IMR-90 (cell line): ENCODE results near the gene PRDM5. TPM values are rescaled to one million over a fixed set of nuclear protein-coding genes. Genes with fewer than 3 reads are reported as not detected.

Experiments
- ATAC-seq: fragments of 200-7000 bp; cut with Tn5 transposase; 2 replicates; pipeline ENCODE4 v1.9.1; 2020; ENCODE audit warnings: low read depth, mild to moderate bottlenecking, moderate library complexity
- BruUV-seq: library from RNA; stranded (reverse); fragments of 400-500 nt; replicated peaks from 2 replicates; lab custom pipeline; 2021; lab: Mats Ljungman, UMichigan
- CTCF ChIA-PET: fragments of 300-600 bp; formaldehyde crosslinking; extraction: SDS; loops from one replicate; lab custom pipeline; 2021; ENCODE audit warnings: antibody characterized with exemption; lab: Yijun Ruan, JAX
- POLR2A ChIA-PET: fragments of 300-600 bp; sonication (Branson Sonifier 250); formaldehyde crosslinking; loops from one replicate; lab custom pipeline; 2022; ENCODE audit warnings: antibody characterized with exemption; ENCODE audit not compliant: unreplicated experiment; lab: Charles Lee
- DNase-seq: peaks from one replicate; pipeline ENCODE4 v3.0.0; 2013
- H2AFZ ChIP-seq: replicated peaks from 2 replicates; pipeline ENCODE3; 2013; ENCODE audit warnings: low read length, mild to moderate bottlenecking; ENCODE audit not compliant: poor library complexity
- H2AK5ac ChIP-seq: 2 replicates; pipeline ENCODE4 v1.6.1; 2013; ENCODE audit warnings: low read depth, low read length, inconsistent platforms
- H2AK9ac ChIP-seq: replicated peaks from 2 replicates; pipeline ENCODE3; 2013; ENCODE audit warnings: mild to moderate bottlenecking, low read depth, low read length, moderate library complexity; ENCODE audit not compliant: poor library complexity
- H2BK120ac ChIP-seq: 2 replicates; pipeline ENCODE4 v1.6.1; 2013; ENCODE audit warnings: low read depth, low read length, inconsistent platforms
- H2BK15ac ChIP-seq: 3 replicates; pipeline ENCODE4 v1.6.1; 2013; ENCODE audit warnings: low read depth, low read length, inconsistent platforms
- H2BK20ac ChIP-seq: 2 replicates; pipeline ENCODE4 v1.6.1; 2013; ENCODE audit warnings: low read depth, mild to moderate bottlenecking, inconsistent platforms, low read length, moderate library complexity
- H2BK5ac ChIP-seq: 2 replicates; pipeline ENCODE4 v1.6.1; 2013; ENCODE audit warnings: mild to moderate bottlenecking, low read depth, low read length, inconsistent platforms; ENCODE audit not compliant: poor library complexity, severe bottlenecking
- H3K14ac ChIP-seq: replicated peaks from 2 replicates; pipeline ENCODE4 v1.6.1; 2013; ENCODE audit warnings: low read depth, low read length, inconsistent platforms
- H3K18ac ChIP-seq: 2 replicates; pipeline ENCODE4 v1.6.1; 2013; ENCODE audit warnings: low read depth, low read length, control low read depth
- H3K23ac ChIP-seq: 2 replicates; pipeline ENCODE4 v1.6.1; 2013; ENCODE audit warnings: low read depth, low read length, inconsistent platforms
- H3K27ac ChIP-seq: 2 replicates; pipeline ENCODE4 v1.5.1; 2013; ENCODE audit warnings: mild to moderate bottlenecking, control low read depth, low read length; ENCODE audit not compliant: insufficient read depth
- H3K27me3 ChIP-seq: 2 replicates; pipeline ENCODE4 v1.6.1; 2013; ENCODE audit warnings: low read length; ENCODE audit not compliant: control insufficient read depth, insufficient read depth
- H3K36me3 ChIP-seq: 2 replicates; pipeline ENCODE4 v1.6.1; 2013; ENCODE audit warnings: low read length, mixed read lengths; ENCODE audit not compliant: control insufficient read depth, insufficient read depth
- H3K4ac ChIP-seq: 2 replicates; pipeline ENCODE4 v1.6.1; 2013; ENCODE audit warnings: low read depth, low read length, inconsistent platforms
- H3K4me1 ChIP-seq: 2 replicates; pipeline ENCODE4 v1.6.1; 2013; ENCODE audit warnings: low read length, mixed read lengths; ENCODE audit not compliant: control insufficient read depth, insufficient read depth
- H3K4me2 ChIP-seq: 2 replicates; pipeline ENCODE4 v1.6.1; 2013; ENCODE audit warnings: low read depth, mild to moderate bottlenecking, control low read depth, low read length, moderate library complexity
- H3K4me3 ChIP-seq: 2 replicates; pipeline ENCODE4 v1.5.1; 2013; ENCODE audit warnings: low read depth, mild to moderate bottlenecking, control low read depth, low read length, moderate library complexity; ENCODE audit not compliant: insufficient read depth
- H3K56ac ChIP-seq: 2 replicates; pipeline ENCODE4 v1.6.1; 2013; ENCODE audit warnings: low read length, inconsistent platforms; ENCODE audit not compliant: insufficient read depth; ENCODE audit errors: extremely low read depth
- H3K79me1 ChIP-seq, 2 experiments: 2 replicates each; pipeline ENCODE4 v1.6.1; 2013; ENCODE audit warnings: low read length in 2 of 2, inconsistent platforms in 1 of 2, low read depth in 1 of 2
- H3K9ac ChIP-seq: 2 replicates; pipeline ENCODE4 v1.6.1; 2013; ENCODE audit warnings: low read depth, low read length, control low read depth
- H3K9me1 ChIP-seq: 2 replicates; pipeline ENCODE4 v1.6.1; 2013; ENCODE audit warnings: low read length, inconsistent platforms; ENCODE audit not compliant: insufficient read depth
- H3K9me3 ChIP-seq: 2 replicates; pipeline ENCODE4 v1.6.1; 2013; ENCODE audit warnings: low read length; ENCODE audit not compliant: control insufficient read depth, insufficient read depth
- H4K20me1 ChIP-seq: 2 replicates; pipeline ENCODE4 v1.6.1; 2013; ENCODE audit warnings: low read length, inconsistent platforms; ENCODE audit not compliant: insufficient read depth
- H4K5ac ChIP-seq: 2 replicates; pipeline ENCODE4 v1.6.1; 2013; ENCODE audit warnings: mild to moderate bottlenecking, low read depth, low read length, control low read depth
- H4K8ac ChIP-seq, 2 experiments: 2 replicates each; pipeline ENCODE4 v1.6.1; 2013; ENCODE audit warnings: low read depth in 2 of 2, low read length in 2 of 2, control low read depth in 1 of 2, inconsistent platforms in 1 of 2
- H4K91ac ChIP-seq: 2 replicates; pipeline ENCODE4 v1.6.1; 2013; ENCODE audit warnings: low read depth, low read length, inconsistent platforms; ENCODE audit not compliant: insufficient read depth
- BHLHE40 ChIP-seq: fragments of 150-350 bp; IDR thresholded peaks from 2 replicates; pipeline ENCODE4 v1.6.1; 2016; ENCODE audit warnings: mild to moderate bottlenecking, low read depth, low read length
- CEBPB ChIP-seq: IDR thresholded peaks from 2 replicates; pipeline ENCODE4 v1.6.1; 2012; ENCODE audit warnings: low read depth, low read length, improper control_type of control experiment
- CHD1 ChIP-seq: IDR thresholded peaks from 2 replicates; pipeline ENCODE4 v1.6.1; 2012; ENCODE audit warnings: low read depth, low read length, improper control_type of control experiment
- FOS ChIP-seq: fragments of 150-350 bp; IDR thresholded peaks from 2 replicates; pipeline ENCODE4 v1.6.1; 2016; ENCODE audit warnings: low read depth, low read length
- MAFK ChIP-seq: IDR thresholded peaks from 2 replicates; pipeline ENCODE4 v1.6.1; 2012; ENCODE audit warnings: low read depth, low read length, improper control_type of control experiment
- MAZ ChIP-seq: IDR thresholded peaks from 2 replicates; pipeline ENCODE4 v1.6.1; 2012; ENCODE audit warnings: low read depth, mild to moderate bottlenecking, low read length, improper control_type of control experiment, moderate library complexity, borderline replicate concordance
- MXI1 ChIP-seq: IDR thresholded peaks from 2 replicates; pipeline ENCODE4 v1.6.1; 2012; ENCODE audit warnings: low read depth, mild to moderate bottlenecking, low read length, moderate library complexity, borderline replicate concordance
- NFE2L2 ChIP-seq: fragments of 150-350 bp; IDR thresholded peaks from 2 replicates; pipeline ENCODE4 v1.6.1; 2016; ENCODE audit warnings: low read depth, mild to moderate bottlenecking, low read length
- POLR2A ChIP-seq: IDR thresholded peaks from 2 replicates; pipeline ENCODE4 v1.6.1; 2012; ENCODE audit warnings: mild to moderate bottlenecking, low read depth, low read length
- RAD21 ChIP-seq: IDR thresholded peaks from 2 replicates; pipeline ENCODE4 v1.6.1; 2012; ENCODE audit warnings: low read length, improper control_type of control experiment
- RCOR1 ChIP-seq: IDR thresholded peaks from 2 replicates; pipeline ENCODE4 v1.6.1; 2012; ENCODE audit warnings: mild to moderate bottlenecking, low read length, improper control_type of control experiment; ENCODE audit not compliant: insufficient replicate concordance
- RFX5 ChIP-seq: IDR thresholded peaks from 2 replicates; pipeline ENCODE4 v1.8.0; 2012; ENCODE audit warnings: low read depth, mild to moderate bottlenecking, low read length, moderate library complexity
- SMC3 ChIP-seq: fragments of 150-350 bp; IDR thresholded peaks from 2 replicates; pipeline ENCODE4 v1.6.1; 2016; ENCODE audit warnings: low read depth, mild to moderate bottlenecking, antibody characterized with exemption, low read length, moderate library complexity
- WGBS, 2 experiments: methylation state at CpG; one replicate each; pipeline versions ENCODE4 v1.1.5 to v1.1.7; 2013; ENCODE audit warnings: missing lambda C conversion rate in 2 of 2; ENCODE audit not compliant: insufficient read length in 1 of 2; ENCODE audit errors: extremely low coverage in 2 of 2; 5-methylcytosine and 5-hydroxymethylcytosine counted together
- dilution Hi-C: fragments of 300-500 bp; cut with HindIII; formaldehyde crosslinking; loops from one replicate; pipeline ENCODE4 v1.14.3; 2018; ENCODE audit warnings: low sequenced_read_pairs; ENCODE audit not compliant: unreplicated experiment
- in situ Hi-C: fragments of 300-500 bp; cut with MboI; formaldehyde crosslinking; loops from 3 replicates; pipeline ENCODE4 v1.14.3; 2019; ENCODE audit warnings: low sequenced_read_pairs, inconsistent platforms, mixed read lengths
- intact Hi-C: fragments of 100-400 bp; cut with micrococcal nuclease; formaldehyde crosslinking; loops from 2 replicates; pipeline ENCODE4 v1.10.0; 2022
- polyA plus RNA-seq, 3 experiments: library from polyadenylated mRNA; depleted of rRNA; stranded (reverse); fragments of >200 nt; gene quantifications; 2 replicates each; pipeline ENCODE4 v1.2.3, GENCODE V29; 2012; ENCODE audit warnings: low replicate concordance in 1 of 3
- total RNA-seq: library from RNA; depleted of rRNA; stranded (reverse); fragments of >200 nt; gene quantifications from 2 replicates; pipeline ENCODE4 v1.2.3, GENCODE V29; 2012
- TF ChIP-seq, protein P1 (sequence below): conservative IDR thresholded peaks from 2 replicates; pipeline ENCODE4 v1.5.1; 2012; ENCODE audit warnings: mild to moderate bottlenecking, low read depth, low read length, improper control_type of control experiment
- TF ChIP-seq, protein P2 (sequence below): fragments of 150-350 bp; IDR thresholded peaks from 2 replicates; pipeline ENCODE4 v1.6.1; 2017; ENCODE audit warnings: mild to moderate bottlenecking, antibody characterized with exemption, low read length, low read depth
- TF ChIP-seq, protein P3 (sequence below): fragments of 150-350 bp; IDR thresholded peaks from 2 replicates; pipeline ENCODE4 v1.6.1; 2016; ENCODE audit warnings: low read depth, mild to moderate bottlenecking, low read length, moderate library complexity, borderline replicate concordance

The PRDM5 gene
- total and polyA plus RNA-seq, 2 of the 4 experiments (the other 2 are of a cell fraction): 4.1 to 10.8 TPM

DNA sequence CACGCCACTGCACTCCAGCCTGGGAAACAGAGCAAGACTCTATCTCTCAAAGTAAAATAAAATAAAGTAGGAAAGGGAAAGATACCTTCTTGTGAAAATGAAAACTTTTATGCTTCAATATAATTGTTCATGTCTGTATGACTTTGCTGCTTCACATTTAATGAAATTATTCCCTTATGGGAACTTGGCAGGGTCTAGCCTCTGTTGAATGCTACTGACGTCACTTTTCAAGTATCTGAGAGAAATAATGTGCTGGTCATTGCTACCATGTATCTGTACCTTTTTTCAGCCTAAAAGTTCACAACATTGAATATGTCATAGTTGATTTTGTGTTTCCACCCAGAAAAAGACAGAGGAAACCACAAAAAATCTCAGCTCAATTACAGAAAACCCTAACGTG, 65.2 kb downstream of the PRDM5 start:
- no CpG with 5 or more reads among the region's 3 CpGs for WGBS, 2 experiments
- Histone ChIP-seq H3K4me2 (no peak overlapping the region), H3K36me3 (no peaks in the 10 kb centered on the region), H3K56ac (no peak overlapping the region), H4K5ac (no peak overlapping the region), H3K4me3 (no peak overlapping the region), H3K14ac (no peak overlapping the region), H3K27me3 (no peaks in the 10 kb centered on the region), H4K8ac (no peak overlapping the region), H3K9me1 (no peaks in the 10 kb centered on the region), H3K9ac (no peak overlapping the region), H3K27ac (no peak overlapping the region), H2BK20ac (no peak overlapping the region), H2BK5ac (no peak overlapping the region), H2AK5ac (no peak overlapping the region), H3K23ac (no peak overlapping the region), H4K91ac (no peak overlapping the region), H2AK9ac (no peak overlapping the region), H2BK15ac (no peak overlapping the region), H3K4me1 (peaks cover 6% of the 10 kb centered on the region), H4K20me1 (no peaks in the 10 kb centered on the region), H3K79me1 (peaks cover 0 to 3% of the 10 kb centered on the region in 2 experiments; a peak in 1 of 4 replicates), H2AFZ (no peak overlapping the region), H3K9me3 (no peaks in the 10 kb centered on the region), H3K4ac (no peak overlapping the region), H2BK120ac (no peak overlapping the region), H3K18ac (no peak overlapping the region)
- dilution Hi-C loops (no loop called here), in situ Hi-C loops (no loop called here), intact Hi-C loops (no loop called here)
- TF ChIP-seq, protein P1, sequence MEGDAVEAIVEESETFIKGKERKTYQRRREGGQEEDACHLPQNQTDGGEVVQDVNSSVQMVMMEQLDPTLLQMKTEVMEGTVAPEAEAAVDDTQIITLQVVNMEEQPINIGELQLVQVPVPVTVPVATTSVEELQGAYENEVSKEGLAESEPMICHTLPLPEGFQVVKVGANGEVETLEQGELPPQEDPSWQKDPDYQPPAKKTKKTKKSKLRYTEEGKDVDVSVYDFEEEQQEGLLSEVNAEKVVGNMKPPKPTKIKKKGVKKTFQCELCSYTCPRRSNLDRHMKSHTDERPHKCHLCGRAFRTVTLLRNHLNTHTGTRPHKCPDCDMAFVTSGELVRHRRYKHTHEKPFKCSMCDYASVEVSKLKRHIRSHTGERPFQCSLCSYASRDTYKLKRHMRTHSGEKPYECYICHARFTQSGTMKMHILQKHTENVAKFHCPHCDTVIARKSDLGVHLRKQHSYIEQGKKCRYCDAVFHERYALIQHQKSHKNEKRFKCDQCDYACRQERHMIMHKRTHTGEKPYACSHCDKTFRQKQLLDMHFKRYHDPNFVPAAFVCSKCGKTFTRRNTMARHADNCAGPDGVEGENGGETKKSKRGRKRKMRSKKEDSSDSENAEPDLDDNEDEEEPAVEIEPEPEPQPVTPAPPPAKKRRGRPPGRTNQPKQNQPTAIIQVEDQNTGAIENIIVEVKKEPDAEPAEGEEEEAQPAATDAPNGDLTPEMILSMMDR: no peak
- TF ChIP-seq, protein P2, sequence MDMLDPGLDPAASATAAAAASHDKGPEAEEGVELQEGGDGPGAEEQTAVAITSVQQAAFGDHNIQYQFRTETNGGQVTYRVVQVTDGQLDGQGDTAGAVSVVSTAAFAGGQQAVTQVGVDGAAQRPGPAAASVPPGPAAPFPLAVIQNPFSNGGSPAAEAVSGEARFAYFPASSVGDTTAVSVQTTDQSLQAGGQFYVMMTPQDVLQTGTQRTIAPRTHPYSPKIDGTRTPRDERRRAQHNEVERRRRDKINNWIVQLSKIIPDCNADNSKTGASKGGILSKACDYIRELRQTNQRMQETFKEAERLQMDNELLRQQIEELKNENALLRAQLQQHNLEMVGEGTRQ: no peak
- TF ChIP-seq BHLHE40 (no peak), NFE2L2 (no peak), MAZ (no peak), MXI1 (no peak), CEBPB (no peak), RCOR1 (no peak), CHD1 (no peak), FOS (no peak), RAD21 (no peak), RFX5 (no peak), POLR2A (no peak), SMC3 (no peak), MAFK (no peak)
- TF ChIP-seq, protein P3, sequence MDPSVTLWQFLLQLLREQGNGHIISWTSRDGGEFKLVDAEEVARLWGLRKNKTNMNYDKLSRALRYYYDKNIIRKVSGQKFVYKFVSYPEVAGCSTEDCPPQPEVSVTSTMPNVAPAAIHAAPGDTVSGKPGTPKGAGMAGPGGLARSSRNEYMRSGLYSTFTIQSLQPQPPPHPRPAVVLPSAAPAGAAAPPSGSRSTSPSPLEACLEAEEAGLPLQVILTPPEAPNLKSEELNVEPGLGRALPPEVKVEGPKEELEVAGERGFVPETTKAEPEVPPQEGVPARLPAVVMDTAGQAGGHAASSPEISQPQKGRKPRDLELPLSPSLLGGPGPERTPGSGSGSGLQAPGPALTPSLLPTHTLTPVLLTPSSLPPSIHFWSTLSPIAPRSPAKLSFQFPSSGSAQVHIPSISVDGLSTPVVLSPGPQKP: no peak
- POLR2A ChIA-PET: no interaction called here
- DNase-seq (peak; percentile 52), ATAC-seq (no peak)
- BruUV-seq: no TSS peak
- CTCF ChIA-PET: no interaction called here
